ENCODE measurements around the gene PLIN5. TPM values are rescaled to one million over a fixed set of nuclear protein-coding genes. Genes with fewer than 3 reads are reported as not detected.

The PLIN5 gene
- total RNA-seq, 1 donor from 2014 or later: not detected

GRCh38 chr19:4516939-4517300 lies 18.1 kb downstream of the PLIN5 start:
- DNase-seq (ENCODE audit: low read depth): no peak
- Histone ChIP-seq H3K36me3 (ENCODE audit: control insufficient read depth, insufficient read depth, low read length) (no peaks in the 10 kb centered on the region), H3K4me3 (ENCODE audit: low read depth, low read length) (no peak overlapping the region), H3K27me3 (ENCODE audit: control insufficient read depth, insufficient read depth, low read length) (peaks cover 3% of the 10 kb centered on the region)
- TF ChIP-seq CTCF (IDR thresholded peaks at IDR 0.05; ENCODE audit: insufficient read depth, low read length, poor library complexity, severe bottlenecking): no peak

GRCh38 chr19:4516199-4516938 lies 18.7 kb downstream of the PLIN5 start:
- no peak overlapping the region for H3K4me3 ChIP-seq (ENCODE audit: low read depth, low read length)
- H3K36me3 ChIP-seq (ENCODE audit: control insufficient read depth, insufficient read depth, low read length): no peaks in the 10 kb centered on the region
- TF ChIP-seq CTCF (IDR thresholded peaks at IDR 0.05; ENCODE audit: insufficient read depth, low read length, poor library complexity, severe bottlenecking): no peak
- DNase-seq (ENCODE audit: low read depth): no peak
- H3K27me3 ChIP-seq (ENCODE audit: control insufficient read depth, insufficient read depth, low read length): peaks cover 3% of the 10 kb centered on the region

GRCh38 chr19:4515732-4516131 lies 19.3 kb downstream of the PLIN5 start:
- H3K27me3 ChIP-seq (ENCODE audit: control insufficient read depth, insufficient read depth, low read length): peaks cover 3% of the 10 kb centered on the region
- DNase-seq (ENCODE audit: low read depth): no peak
- H3K36me3 ChIP-seq (ENCODE audit: control insufficient read depth, insufficient read depth, low read length): no peaks in the 10 kb centered on the region
- no peak overlapping the region for H3K4me3 ChIP-seq (ENCODE audit: low read depth, low read length)
- TF ChIP-seq CTCF (IDR thresholded peaks at IDR 0.05; ENCODE audit: insufficient read depth, low read length, poor library complexity, severe bottlenecking): no peak

GRCh38 chr19:4513248-4513647 lies 21.8 kb downstream of the PLIN5 start:
- DNase-seq (ENCODE audit: low read depth): no peak
- Histone ChIP-seq H3K36me3 (ENCODE audit: control insufficient read depth, insufficient read depth, low read length) (no peaks in the 10 kb centered on the region), H3K27me3 (ENCODE audit: control insufficient read depth, insufficient read depth, low read length) (peaks cover 3% of the 10 kb centered on the region), H3K4me3 (ENCODE audit: low read depth, low read length) (no peak overlapping the region)
- no peak for TF ChIP-seq CTCF (IDR thresholded peaks at IDR 0.05; ENCODE audit: insufficient read depth, low read length, poor library complexity, severe bottlenecking)

GRCh38 chr19:4512070-4512469 lies 23.0 kb downstream of the PLIN5 start:
- Histone ChIP-seq H3K4me3 (ENCODE audit: low read depth, low read length) (no peak overlapping the region), H3K27me3 (ENCODE audit: control insufficient read depth, insufficient read depth, low read length) (peaks cover 3% of the 10 kb centered on the region), H3K36me3 (ENCODE audit: control insufficient read depth, insufficient read depth, low read length) (no peaks in the 10 kb centered on the region)
- no peak for TF ChIP-seq CTCF (IDR thresholded peaks at IDR 0.05; ENCODE audit: insufficient read depth, low read length, poor library complexity, severe bottlenecking)
- no peak for DNase-seq (ENCODE audit: low read depth)
